Measurements from ENCODE around the gene CEMIP.

Gene CEMIP

DNA sequence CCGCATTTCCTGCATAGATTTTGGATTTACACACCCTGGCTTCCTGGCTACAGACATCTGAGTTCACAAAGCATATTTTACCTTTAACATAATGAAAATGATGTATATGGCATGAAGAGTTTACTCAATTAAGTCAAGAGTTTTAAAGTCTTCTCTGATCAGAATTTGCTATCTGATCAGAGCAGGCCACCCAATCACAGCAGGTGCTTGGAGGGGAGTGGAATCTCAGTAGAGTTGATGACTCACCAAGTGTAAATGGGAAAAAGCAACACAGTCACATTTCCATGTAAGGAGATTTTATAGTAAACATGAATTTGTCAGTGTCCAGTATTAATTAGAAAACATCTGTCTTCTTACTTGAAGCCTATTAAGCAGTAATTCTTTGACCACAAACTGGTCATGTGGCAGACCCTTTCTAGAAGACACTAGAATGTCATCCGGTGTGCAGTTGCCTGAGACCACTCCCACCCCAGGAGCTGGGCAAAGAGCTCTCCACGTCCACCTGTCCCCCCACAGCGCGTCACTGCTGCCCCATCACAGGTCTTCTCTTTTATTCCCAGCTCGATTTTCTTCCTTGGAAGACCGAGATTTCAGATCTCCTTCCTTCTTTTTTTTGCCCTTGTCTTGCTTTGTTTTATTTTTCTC is 199.6 kb downstream of the CEMIP start:
- DNase-seq (ENCODE audit: low read depth, low spot score), result no peak

DNA sequence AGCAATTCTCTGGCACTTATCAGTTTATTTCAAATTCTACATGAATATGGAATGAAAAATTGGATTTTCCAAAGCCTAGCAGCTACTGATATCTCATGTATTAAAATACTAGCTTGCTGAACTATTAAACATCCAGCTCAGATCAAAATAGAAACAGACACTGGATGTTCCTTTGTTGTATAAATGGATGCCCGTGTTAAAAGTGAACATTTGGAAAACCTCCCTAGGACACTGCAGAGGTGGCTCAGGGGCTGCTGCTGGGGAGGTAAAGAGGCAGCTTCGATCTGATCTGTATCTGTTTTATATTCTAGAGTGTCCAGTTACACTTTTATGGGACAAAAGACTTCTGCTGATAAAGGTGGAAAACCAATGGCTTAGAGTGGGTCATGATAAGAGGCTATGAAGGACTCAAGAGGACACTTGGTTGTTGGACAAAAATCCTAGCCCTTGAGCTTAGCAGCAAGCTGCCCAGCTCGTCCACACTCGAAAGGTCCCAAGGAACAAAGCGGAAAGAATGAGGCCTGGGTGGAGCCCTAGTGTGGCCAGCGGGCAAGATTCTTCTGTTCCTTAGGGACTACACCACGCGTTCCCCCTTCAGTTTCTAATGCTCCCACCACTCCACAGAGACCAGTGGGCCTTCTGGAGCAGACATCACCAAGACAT is 200.5 kb downstream of the CEMIP start:
- DNase-seq (ENCODE audit: low read depth, low spot score), result no peak

- DNase-seq (ENCODE audit: low read depth, low spot score), result no peak
Measured at GRCh38 chr15:80982205-80982604, 203.0 kb downstream of the CEMIP start.

GRCh38 chr15:80982839-80983238 is 203.7 kb downstream of the CEMIP start:
- DNase-seq (ENCODE audit: low read depth, low spot score), result no peak

DNA sequence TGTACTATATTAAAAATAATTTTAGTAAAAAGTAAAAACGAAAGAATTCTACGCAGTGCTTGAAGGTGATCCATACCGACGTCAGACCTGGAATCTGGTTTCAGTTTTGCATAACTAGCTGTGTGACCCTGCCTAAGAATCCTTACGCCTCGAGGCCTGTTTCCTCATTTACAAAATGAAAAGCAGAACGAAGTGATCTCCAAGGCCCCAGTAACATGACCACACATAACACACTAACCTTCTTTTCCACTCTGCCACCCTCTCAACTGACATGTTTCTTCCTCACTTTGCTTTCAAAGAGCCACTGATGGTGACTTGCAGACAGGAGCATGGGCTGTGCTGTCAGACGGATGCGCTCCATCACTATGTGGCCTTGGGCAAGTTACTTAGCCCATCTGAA is 205.7 kb downstream of the CEMIP start:
- peak; percentile 34 for DNase-seq (ENCODE audit: low read depth, low spot score)

- no peak for DNase-seq (ENCODE audit: low read depth, low spot score)
Measured at GRCh38 chr15:80985981-80986380, 206.8 kb downstream of the CEMIP start.

- peak; percentile 53 for DNase-seq (ENCODE audit: low read depth, low spot score)
Measured at GRCh38 chr15:80986487-80986886, 207.3 kb downstream of the CEMIP start.

DNA sequence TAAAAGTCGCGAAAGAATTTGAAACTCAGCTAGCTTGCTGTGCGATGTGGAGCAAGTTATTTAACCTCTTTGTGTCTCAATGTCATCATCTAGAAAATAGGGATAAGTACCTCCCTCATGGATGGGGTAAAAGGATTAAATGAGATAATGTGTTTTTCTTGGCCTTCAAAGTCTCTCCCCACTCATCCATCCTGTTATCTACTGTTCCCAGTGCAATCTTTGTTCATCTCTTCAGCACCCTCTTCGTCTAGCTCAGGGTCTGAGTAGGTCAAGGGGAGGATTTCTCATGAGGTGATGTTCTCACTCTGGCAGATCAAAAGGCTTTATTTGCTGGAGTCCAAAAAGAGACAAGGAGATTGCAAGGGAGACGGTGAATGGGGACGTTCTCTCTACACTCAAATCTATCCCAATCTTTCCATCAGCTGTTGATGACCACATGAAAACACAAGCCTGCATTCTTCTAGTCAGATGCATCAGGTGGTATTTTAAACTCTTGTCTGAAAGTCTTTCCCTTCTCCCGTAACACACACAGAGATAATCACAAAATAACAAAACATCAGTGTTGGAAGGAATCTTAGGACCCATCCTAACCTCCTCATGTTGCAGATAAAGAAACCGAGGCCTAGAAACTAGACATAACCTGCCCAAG is 209.1 kb downstream of the CEMIP start:
- DNase-seq (ENCODE audit: low read depth, low spot score), result no peak

DNA sequence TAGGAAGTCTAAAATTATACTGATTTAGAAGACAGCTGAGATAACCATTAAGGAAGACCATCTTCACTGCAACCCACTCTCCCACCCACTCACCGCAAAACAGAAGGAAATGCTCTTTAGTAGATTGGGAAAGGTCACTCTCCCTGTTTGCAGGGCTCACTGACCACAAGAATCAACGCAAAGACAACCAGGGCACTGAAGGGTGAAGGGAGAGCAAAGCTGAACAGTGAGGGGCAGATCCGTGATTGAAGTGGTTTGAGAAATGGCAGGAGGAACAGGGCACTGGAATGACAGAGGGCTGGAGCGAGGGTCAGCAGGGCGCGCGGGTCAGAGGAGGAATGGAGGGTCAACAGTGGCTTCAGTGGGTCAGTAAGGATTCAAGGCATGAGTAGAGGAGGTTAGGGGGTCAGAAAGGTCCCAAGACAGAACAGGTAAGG is 209.9 kb downstream of the CEMIP start:
- DNase-seq (ENCODE audit: low read depth, low spot score), result no peak

- peak; percentile 94 for DNase-seq (ENCODE audit: low read depth, low spot score)
Measured at GRCh38 chr15:80989518-80990478, 210.6 kb downstream of the CEMIP start, which contains the start of gene MESD. Gene MESD, minus strand, starts transcription at chr15:80989819. Its CDS starts 28 bp downstream, at chr15:80989791.

DNA sequence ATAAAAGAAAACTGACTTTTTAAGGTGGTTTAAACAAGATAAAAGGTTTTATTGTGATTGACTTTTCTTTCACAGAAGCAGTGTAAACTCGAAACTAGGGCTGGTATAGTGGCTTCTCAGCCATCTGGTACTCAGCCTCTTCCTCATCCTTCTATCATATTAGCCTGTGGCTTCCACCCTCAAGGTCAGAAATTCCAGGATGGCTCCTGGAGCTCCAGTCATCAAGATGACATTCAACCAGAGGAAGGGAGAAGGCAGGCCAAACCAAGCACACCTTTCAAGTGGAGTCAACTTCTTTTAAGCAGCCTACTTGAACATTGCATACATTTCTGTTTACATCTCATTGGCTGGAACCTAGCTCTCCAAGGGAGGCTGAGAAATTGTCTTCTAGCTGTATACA is 211.8 kb downstream of the CEMIP start:
- DNase-seq (ENCODE audit: low read depth, low spot score), result no peak

GRCh38 chr15:80991421-80991820 is 212.3 kb downstream of the CEMIP start:
- no peak for DNase-seq (ENCODE audit: low read depth, low spot score)

GRCh38 chr15:80992006-80992405 is 212.8 kb downstream of the CEMIP start:
- no peak for DNase-seq (ENCODE audit: low read depth, low spot score)

DNA sequence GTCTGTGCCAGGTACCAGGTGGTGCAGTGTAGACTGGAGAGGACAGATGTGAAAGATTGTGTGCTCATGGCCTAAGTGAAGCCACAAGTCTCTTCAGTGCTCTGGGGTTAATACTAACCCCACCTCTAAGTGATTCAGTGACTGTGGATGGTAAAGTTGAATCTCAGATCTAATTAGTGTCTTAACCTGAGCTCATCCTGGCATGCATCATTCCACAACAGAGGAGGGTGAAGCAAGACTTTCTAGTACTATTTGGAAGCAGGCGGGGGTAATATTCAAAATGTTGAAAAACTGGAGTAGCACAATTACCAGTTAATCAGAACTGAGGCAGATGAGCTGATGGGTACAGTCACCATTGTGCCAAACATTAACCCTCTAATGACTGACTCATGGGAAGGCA is 213.3 kb downstream of the CEMIP start:
- no peak for DNase-seq (ENCODE audit: low read depth, low spot score)

DNA sequence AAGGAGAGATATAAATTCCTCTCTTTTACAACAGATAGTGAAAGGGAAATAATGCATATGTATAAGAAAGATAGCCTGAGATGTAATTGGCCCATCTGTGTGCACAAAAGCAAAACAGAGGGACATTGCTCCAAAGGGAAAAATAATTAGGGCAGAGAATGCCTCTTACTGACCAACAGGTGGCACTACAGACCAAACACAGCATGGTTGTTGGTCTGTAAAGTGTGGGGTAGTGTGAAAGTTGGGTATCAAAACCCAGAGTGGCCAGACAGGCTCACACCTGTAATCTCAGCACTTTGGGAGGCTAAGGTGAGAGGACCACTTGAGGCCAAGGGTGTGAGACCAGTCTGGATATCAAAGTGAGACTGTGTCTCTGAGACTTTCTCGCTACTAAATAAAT is 217.1 kb downstream of the CEMIP start:
- no peak for DNase-seq (ENCODE audit: low read depth, low spot score)

- DNase-seq (ENCODE audit: low read depth, low spot score), result no peak
Measured at GRCh38 chr15:80997692-80998091, 218.5 kb downstream of the CEMIP start.

- DNase-seq (ENCODE audit: low read depth, low spot score), result no peak
Measured at GRCh38 chr15:80998251-80998650, 219.1 kb downstream of the CEMIP start.

DNA sequence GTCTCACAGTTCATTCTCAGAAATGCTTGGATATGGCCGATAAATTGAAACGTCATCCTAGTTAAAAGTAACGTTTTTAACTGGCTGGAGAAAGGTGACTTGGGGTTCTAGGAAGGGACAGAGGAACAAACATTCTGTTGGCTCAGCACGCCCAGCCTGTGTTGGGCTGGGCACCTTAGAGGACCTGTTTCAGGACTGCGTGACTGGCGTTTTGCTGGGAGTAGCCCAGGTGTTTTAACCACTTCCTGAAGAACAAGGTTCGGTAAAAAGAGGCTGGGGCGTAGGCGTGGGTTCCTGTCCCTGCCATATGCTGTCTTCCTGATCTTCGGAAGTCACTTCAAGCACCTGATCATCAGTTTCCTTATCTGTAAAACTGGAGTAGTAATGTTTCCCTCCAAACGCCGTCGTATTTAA is 220.5 kb downstream of the CEMIP start:
- DNase-seq (ENCODE audit: low read depth, low spot score), result peak; percentile 35

DNA sequence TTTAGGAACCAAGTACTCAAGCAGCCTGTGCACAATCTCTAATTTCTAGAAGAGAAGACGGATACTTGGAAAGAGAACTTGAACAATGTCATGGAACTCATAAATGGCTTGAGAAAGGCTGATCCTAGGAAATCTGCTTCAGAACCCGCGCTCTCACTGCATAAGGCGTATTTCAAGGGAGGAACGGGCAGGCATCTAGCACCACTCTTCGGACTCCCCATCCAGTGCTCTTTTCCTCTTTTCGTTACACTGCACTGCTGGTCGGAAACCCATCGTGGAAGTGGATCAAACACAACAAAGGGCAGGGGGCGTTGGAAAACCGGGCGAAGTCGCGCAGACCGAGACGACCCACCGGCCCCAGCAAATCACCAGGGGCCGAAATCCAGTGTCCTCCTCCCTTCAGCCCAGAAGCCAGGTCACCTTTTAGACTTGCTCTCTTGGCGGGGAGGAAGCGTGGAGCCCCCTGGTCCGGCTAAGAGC is 221.0 kb downstream of the CEMIP start:
- DNase-seq (ENCODE audit: low read depth, low spot score), result no peak

DNA sequence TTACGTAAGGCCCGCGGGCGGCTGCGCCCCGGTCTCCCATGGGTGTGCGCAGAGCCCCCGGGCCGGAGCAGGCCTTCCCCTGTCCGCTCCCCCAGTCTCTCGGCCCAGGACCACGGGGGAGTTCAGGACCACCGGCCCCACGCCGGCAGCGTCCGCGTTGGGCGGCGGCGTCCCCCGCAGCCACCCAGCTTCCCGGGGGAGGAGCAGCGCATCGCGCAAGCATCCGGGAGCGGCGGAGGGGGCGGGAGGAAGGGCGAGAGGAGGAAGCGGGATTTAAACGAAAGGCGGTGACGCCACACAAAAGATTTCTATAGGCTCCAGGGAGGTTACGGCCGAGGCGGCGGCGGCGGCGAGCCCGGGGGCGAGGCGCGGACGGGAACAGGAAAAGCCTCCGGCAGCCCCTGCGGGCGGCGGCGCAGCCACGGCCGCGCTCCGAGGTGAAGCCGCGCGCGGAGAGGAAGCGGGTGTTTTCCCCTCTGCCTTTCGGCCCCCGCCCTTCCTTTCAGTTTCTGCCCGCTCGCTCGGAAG is 221.5 kb downstream of the CEMIP start, which contains the start of gene TLNRD1:
TLNRD1 (plus strand) TSS at position 300 of the 528 bp plus-strand sequence. CDS start 1,349 bp downstream, outside the sequence.
- peak; percentile 86 for DNase-seq (ENCODE audit: low read depth, low spot score)
